Measurements from ENCODE around the gene SYAP1.
A peak's percentile ranks its signal among the peaks of the same experiment; 100 is the strongest.

Gene SYAP1

GRCh38 chrX:16719334-16720084, at the start of gene SYAP1:
TSS of gene SYAP1 (plus strand) at chrX:16719612. CDS start at chrX:16719725, 113 bp downstream.
- Histone ChIP-seq H3K36me3 (ENCODE audit: control insufficient read depth, insufficient read depth, low read length) (no peaks in the 10 kb centered on the region), H3K27ac (ENCODE audit: low read length) (no peak within 1 kb of the TSS), H3K4me1 (ENCODE audit: control insufficient read depth, insufficient read depth, low read length) (no peaks in the 10 kb centered on the region), H3K27me3 (ENCODE audit: control insufficient read depth, insufficient read depth, low read length) (no peaks in the 10 kb centered on the region), H3K9me3 (ENCODE audit: control insufficient read depth, insufficient read depth, low read length) (no peaks in the 10 kb centered on the region), H3K4me3 (ENCODE audit: low read length) (peak within 1 kb of the TSS; percentile 97)
- DNase-seq (ENCODE audit: low read depth, low spot score), result peak; percentile 73
- no CpG with 5 or more reads among the region's 54 CpGs for WGBS (ENCODE audit: insufficient coverage, insufficient read length)

- H3K9me3 ChIP-seq (ENCODE audit: control insufficient read depth, insufficient read depth, low read length), result no peaks in the 10 kb centered on the region
- no peaks in the 10 kb centered on the region for H3K27me3 ChIP-seq (ENCODE audit: control insufficient read depth, insufficient read depth, low read length)
- DNase-seq (ENCODE audit: low read depth, low spot score), result no peak
These were observed 48.4 kb upstream of the SYAP1 start for GRCh38 chrX:16671005-16671404.

GRCh38 chrX:16678689-16679088, 40.7 kb upstream of the SYAP1 start:
- Histone ChIP-seq H3K27ac (ENCODE audit: low read length) (no peak overlapping the region), H3K4me1 (ENCODE audit: control insufficient read depth, insufficient read depth, low read length) (no peaks in the 10 kb centered on the region), H3K36me3 (ENCODE audit: control insufficient read depth, insufficient read depth, low read length) (no peaks in the 10 kb centered on the region; the same call in 1 of the 2 replicates), H3K4me3 (ENCODE audit: low read length) (no peak overlapping the region), H3K27me3 (ENCODE audit: control insufficient read depth, insufficient read depth, low read length) (no peaks in the 10 kb centered on the region), H3K9me3 (ENCODE audit: control insufficient read depth, insufficient read depth, low read length) (no peaks in the 10 kb centered on the region)
- no peak for DNase-seq (ENCODE audit: low read depth, low spot score)
- no CpG with 5 or more reads among the region's 11 CpGs for WGBS (ENCODE audit: insufficient coverage, insufficient read length)

More at GRCh38 chrX:16671005-16671404, 48.4 kb upstream of the SYAP1 start:
- Histone ChIP-seq H3K4me3 (ENCODE audit: low read length) (no peak overlapping the region), H3K36me3 (ENCODE audit: control insufficient read depth, insufficient read depth, low read length) (no peaks in the 10 kb centered on the region), H3K27ac (ENCODE audit: low read length) (no peak overlapping the region), H3K4me1 (ENCODE audit: control insufficient read depth, insufficient read depth, low read length) (no peaks in the 10 kb centered on the region)

GRCh38 chrX:16683007-16683664, 36.3 kb upstream of the SYAP1 start:
- Histone ChIP-seq H3K9me3 (ENCODE audit: control insufficient read depth, insufficient read depth, low read length) (no peaks in the 10 kb centered on the region), H3K27ac (ENCODE audit: low read length) (no peak overlapping the region), H3K36me3 (ENCODE audit: control insufficient read depth, insufficient read depth, low read length) (no peaks in the 10 kb centered on the region; the same call in 1 of the 2 replicates), H3K27me3 (ENCODE audit: control insufficient read depth, insufficient read depth, low read length) (no peaks in the 10 kb centered on the region), H3K4me3 (ENCODE audit: low read length) (no peak overlapping the region), H3K4me1 (ENCODE audit: control insufficient read depth, insufficient read depth, low read length) (no peaks in the 10 kb centered on the region)
- no CpG with 5 or more reads among the region's 7 CpGs for WGBS (ENCODE audit: insufficient coverage, insufficient read length)
- no peak for DNase-seq (ENCODE audit: low read depth, low spot score)

GRCh38 chrX:16687514-16687913, 31.9 kb upstream of the SYAP1 start:
- H3K4me1 ChIP-seq (ENCODE audit: control insufficient read depth, insufficient read depth, low read length), result no peaks in the 10 kb centered on the region
- H3K9me3 ChIP-seq (ENCODE audit: control insufficient read depth, insufficient read depth, low read length), result no peaks in the 10 kb centered on the region
- no peak overlapping the region for H3K27ac ChIP-seq (ENCODE audit: low read length)
- no peak overlapping the region for H3K4me3 ChIP-seq (ENCODE audit: low read length)
- H3K27me3 ChIP-seq (ENCODE audit: control insufficient read depth, insufficient read depth, low read length), result no peaks in the 10 kb centered on the region
- no CpG with 5 or more reads among the region's 3 CpGs for WGBS (ENCODE audit: insufficient coverage, insufficient read length)
- H3K36me3 ChIP-seq (ENCODE audit: control insufficient read depth, insufficient read depth, low read length), result peaks cover 2% of the 10 kb centered on the region; the same call in 1 of the 2 replicates
- DNase-seq (ENCODE audit: low read depth, low spot score), result no peak

- no peak overlapping the region for H3K4me3 ChIP-seq (ENCODE audit: low read length)
- H3K27ac ChIP-seq (ENCODE audit: low read length), result no peak overlapping the region
- no peaks in the 10 kb centered on the region for H3K27me3 ChIP-seq (ENCODE audit: control insufficient read depth, insufficient read depth, low read length)
- H3K36me3 ChIP-seq (ENCODE audit: control insufficient read depth, insufficient read depth, low read length), result peaks cover 8% of the 10 kb centered on the region; the same call in 1 of the 2 replicates
- no peak for DNase-seq (ENCODE audit: low read depth, low spot score)
- H3K4me1 ChIP-seq (ENCODE audit: control insufficient read depth, insufficient read depth, low read length), result no peaks in the 10 kb centered on the region
- H3K9me3 ChIP-seq (ENCODE audit: control insufficient read depth, insufficient read depth, low read length), result no peaks in the 10 kb centered on the region
- no CpG with 5 or more reads among the region's 10 CpGs for WGBS (ENCODE audit: insufficient coverage, insufficient read length)
These were observed 24.2 kb upstream of the SYAP1 start for GRCh38 chrX:16695079-16695676.

- H3K36me3 ChIP-seq (ENCODE audit: control insufficient read depth, insufficient read depth, low read length), result peaks cover 7% of the 10 kb centered on the region; the same call in 1 of the 2 replicates
- no CpG with 5 or more reads among the region's 3 CpGs for WGBS (ENCODE audit: insufficient coverage, insufficient read length)
- no peak overlapping the region for H3K4me3 ChIP-seq (ENCODE audit: low read length)
- no peaks in the 10 kb centered on the region for H3K27me3 ChIP-seq (ENCODE audit: control insufficient read depth, insufficient read depth, low read length)
- no peak for DNase-seq (ENCODE audit: low read depth, low spot score)
- H3K4me1 ChIP-seq (ENCODE audit: control insufficient read depth, insufficient read depth, low read length), result no peaks in the 10 kb centered on the region
- no peak overlapping the region for H3K27ac ChIP-seq (ENCODE audit: low read length)
- H3K9me3 ChIP-seq (ENCODE audit: control insufficient read depth, insufficient read depth, low read length), result no peaks in the 10 kb centered on the region
These were observed 22.5 kb upstream of the SYAP1 start for GRCh38 chrX:16696956-16697355.

- no peaks in the 10 kb centered on the region for H3K9me3 ChIP-seq (ENCODE audit: control insufficient read depth, insufficient read depth, low read length)
- no peaks in the 10 kb centered on the region for H3K4me1 ChIP-seq (ENCODE audit: control insufficient read depth, insufficient read depth, low read length)
- no peaks in the 10 kb centered on the region for H3K27me3 ChIP-seq (ENCODE audit: control insufficient read depth, insufficient read depth, low read length)
- H3K4me3 ChIP-seq (ENCODE audit: low read length), result no peak overlapping the region
- DNase-seq (ENCODE audit: low read depth, low spot score), result no peak
- peaks cover 9% of the 10 kb centered on the region; the same call in 1 of the 2 replicates for H3K36me3 ChIP-seq (ENCODE audit: control insufficient read depth, insufficient read depth, low read length)
- WGBS (ENCODE audit: insufficient coverage, insufficient read length), result no CpG with 5 or more reads among the region's 6 CpGs
- H3K27ac ChIP-seq (ENCODE audit: low read length), result no peak overlapping the region
These were observed 20.0 kb upstream of the SYAP1 start for GRCh38 chrX:16699389-16699788.

GRCh38 chrX:16700734-16701133, 18.7 kb upstream of the SYAP1 start:
- WGBS (ENCODE audit: insufficient coverage, insufficient read length), result no CpG with 5 or more reads among the region's 2 CpGs
- no peak overlapping the region for H3K27ac ChIP-seq (ENCODE audit: low read length)
- no peaks in the 10 kb centered on the region for H3K4me1 ChIP-seq (ENCODE audit: control insufficient read depth, insufficient read depth, low read length)
- H3K4me3 ChIP-seq (ENCODE audit: low read length), result no peak overlapping the region
- H3K27me3 ChIP-seq (ENCODE audit: control insufficient read depth, insufficient read depth, low read length), result no peaks in the 10 kb centered on the region
- H3K36me3 ChIP-seq (ENCODE audit: control insufficient read depth, insufficient read depth, low read length), result peaks cover 9% of the 10 kb centered on the region; the same call in 1 of the 2 replicates
- no peaks in the 10 kb centered on the region for H3K9me3 ChIP-seq (ENCODE audit: control insufficient read depth, insufficient read depth, low read length)
- no peak for DNase-seq (ENCODE audit: low read depth, low spot score)

GRCh38 chrX:16702700-16703599, 16.5 kb upstream of the SYAP1 start:
- peaks cover 5% of the 10 kb centered on the region; the same call in 1 of the 2 replicates for H3K36me3 ChIP-seq (ENCODE audit: control insufficient read depth, insufficient read depth, low read length)
- H3K4me1 ChIP-seq (ENCODE audit: control insufficient read depth, insufficient read depth, low read length), result no peaks in the 10 kb centered on the region
- H3K9me3 ChIP-seq (ENCODE audit: control insufficient read depth, insufficient read depth, low read length), result no peaks in the 10 kb centered on the region
- no peak overlapping the region for H3K4me3 ChIP-seq (ENCODE audit: low read length)
- H3K27me3 ChIP-seq (ENCODE audit: control insufficient read depth, insufficient read depth, low read length), result no peaks in the 10 kb centered on the region
- no peak for DNase-seq (ENCODE audit: low read depth, low spot score)
- no peak overlapping the region for H3K27ac ChIP-seq (ENCODE audit: low read length)
- WGBS (ENCODE audit: insufficient coverage, insufficient read length), result no CpG with 5 or more reads among the region's 15 CpGs
